ENCODE measurements around the gene SLC39A7. TPM values are rescaled to one million over a fixed set of nuclear protein-coding genes. Genes with fewer than 3 reads are reported as not detected.

Gene SLC39A7
- polyA plus RNA-seq, 5 donors, result 73.8 to 100 (median 90.1) TPM

DNA sequence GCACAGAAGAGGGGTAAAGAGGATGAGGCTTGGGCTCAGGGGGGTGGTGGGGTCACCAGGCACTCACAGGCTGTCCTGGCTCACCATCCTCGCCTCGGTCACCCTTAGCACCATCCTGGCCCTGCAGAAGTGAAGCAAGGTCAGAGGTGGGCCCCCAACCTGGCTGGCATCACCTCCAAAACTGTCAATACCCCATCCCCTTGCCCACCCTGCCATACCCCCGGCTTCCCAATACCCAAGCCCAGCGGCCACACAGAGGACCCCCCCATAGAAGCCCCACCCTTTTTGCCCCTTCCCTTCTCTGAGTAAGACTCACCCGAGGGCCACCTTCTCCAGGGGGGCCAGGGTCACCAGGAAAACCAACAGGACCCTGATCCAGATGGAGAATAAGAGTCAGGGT is 32.0 kb upstream of the SLC39A7 start:
- no peak for DNase-seq

DNA sequence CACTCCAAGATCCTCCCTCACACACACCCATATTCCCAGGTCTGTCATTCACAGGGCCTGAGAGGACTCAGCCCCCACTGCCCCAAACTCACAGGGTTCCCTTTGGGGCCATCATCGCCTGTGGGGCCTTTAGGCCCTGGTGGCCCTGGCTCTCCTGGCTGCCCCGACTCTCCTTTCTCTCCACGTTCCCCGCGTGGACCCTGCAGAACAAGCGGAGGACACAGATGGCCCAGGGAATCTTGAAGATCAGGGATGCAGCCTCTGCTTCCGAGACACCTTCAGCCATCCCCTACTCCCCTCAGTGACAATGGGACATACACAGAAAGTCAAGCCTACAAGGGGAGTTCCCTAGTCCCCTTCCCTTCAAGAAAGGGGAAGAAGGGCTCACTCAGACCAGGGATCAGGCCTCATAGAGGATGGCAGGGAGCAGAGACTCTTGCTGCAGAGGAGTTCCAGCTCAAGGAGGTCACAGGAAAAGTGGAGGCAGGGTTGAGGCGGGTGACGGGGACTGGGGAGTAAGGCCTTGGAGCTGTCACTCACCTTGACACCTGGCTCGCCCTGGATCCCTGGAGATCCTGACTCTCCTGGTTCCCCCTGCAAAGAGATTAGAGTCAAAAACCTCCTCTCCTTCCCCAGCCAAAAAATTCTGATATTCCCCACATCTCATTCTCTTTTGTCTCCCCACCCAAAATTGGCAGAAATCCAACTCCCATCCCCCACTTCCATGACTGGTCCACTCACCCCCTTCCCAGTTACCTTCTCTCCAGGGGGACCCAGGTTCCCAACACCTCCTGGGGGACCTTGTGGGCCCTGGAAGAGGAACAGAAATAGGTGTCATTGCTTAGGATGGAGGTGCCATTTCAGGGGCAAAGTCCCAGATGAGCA is 31.1 kb upstream of the SLC39A7 start:
- DNase-seq, result no peak

DNA sequence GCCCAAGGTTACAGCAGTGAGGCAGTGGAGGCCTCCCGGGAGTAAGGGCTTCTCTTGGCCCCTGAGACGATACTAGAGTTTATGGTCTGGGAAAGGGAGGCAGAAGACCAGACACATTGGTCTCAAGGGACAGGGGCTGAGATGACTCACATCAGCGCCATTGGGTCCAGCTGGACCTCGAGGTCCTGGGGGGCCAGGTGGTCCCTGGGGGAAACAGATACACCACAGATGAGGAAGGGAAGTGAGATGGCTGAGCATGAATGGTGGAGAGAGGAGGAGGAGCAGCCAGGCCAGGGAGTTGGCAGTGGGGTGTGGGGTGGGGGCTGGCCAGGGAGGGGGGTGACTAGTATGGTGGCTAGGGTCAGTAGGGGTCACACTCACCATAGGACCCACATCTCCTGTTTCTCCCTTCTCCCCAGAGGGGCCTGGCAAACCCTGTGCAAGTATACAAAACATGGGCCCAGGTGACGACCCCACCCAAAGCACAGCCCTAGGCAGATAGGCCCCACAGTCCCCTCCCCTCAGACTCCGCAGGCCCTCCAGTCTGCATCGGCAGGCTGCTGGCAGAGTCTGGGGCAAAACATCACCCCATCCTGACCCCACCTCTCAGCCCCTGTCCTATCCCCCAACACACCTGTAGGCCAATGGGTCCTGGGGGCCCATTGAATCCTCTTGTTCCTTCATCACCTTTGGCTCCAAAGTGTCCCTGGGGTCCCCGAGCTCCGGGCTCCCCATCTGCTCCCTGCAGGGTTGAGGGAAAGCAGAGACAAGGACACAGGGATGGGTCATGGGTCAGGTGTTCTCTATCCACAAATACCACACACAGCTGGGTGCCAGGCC is 30.3 kb upstream of the SLC39A7 start:
- DNase-seq, result no peak

DNA sequence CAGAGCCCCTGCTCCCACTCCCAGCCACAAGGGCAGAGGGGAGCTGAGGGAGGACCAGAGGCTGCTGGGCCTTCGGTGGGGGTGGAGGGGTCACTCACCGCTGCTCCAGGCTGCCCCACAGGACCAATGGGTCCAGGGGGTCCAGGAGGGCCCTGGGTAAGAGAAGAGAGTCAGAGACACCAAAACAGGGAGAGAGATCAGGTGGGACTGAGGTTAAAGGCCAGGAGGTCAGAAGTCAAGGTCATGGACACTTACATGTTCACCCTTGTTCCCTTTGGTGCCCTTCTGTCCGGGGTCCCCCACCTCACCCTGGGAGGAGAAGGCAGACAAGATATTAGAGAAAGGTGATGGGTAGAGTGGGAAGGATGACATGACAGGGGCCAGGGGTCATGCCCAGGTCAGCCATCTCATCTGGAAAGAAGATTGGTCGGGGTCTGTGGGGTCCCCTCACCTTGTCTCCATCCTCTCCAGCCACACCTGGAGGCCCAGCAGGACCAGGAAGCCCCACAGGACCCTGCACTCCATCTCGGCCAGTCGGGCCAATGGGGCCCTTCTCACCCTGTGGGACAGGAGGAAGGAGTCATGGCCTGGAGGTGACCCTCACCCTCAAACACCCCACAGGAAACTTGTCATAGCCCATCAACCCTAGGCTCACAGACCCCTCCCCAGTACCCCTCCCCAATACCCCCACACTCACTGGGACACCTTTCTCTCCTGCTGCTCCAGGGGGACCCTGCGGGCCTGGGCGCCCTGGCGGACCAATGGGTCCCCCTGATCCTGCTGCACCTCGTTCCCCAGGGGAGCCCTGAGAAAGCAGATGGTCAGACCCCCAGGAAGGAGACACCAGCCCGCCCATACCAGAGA is 29.4 kb upstream of the SLC39A7 start:
- DNase-seq, result no peak

DNA sequence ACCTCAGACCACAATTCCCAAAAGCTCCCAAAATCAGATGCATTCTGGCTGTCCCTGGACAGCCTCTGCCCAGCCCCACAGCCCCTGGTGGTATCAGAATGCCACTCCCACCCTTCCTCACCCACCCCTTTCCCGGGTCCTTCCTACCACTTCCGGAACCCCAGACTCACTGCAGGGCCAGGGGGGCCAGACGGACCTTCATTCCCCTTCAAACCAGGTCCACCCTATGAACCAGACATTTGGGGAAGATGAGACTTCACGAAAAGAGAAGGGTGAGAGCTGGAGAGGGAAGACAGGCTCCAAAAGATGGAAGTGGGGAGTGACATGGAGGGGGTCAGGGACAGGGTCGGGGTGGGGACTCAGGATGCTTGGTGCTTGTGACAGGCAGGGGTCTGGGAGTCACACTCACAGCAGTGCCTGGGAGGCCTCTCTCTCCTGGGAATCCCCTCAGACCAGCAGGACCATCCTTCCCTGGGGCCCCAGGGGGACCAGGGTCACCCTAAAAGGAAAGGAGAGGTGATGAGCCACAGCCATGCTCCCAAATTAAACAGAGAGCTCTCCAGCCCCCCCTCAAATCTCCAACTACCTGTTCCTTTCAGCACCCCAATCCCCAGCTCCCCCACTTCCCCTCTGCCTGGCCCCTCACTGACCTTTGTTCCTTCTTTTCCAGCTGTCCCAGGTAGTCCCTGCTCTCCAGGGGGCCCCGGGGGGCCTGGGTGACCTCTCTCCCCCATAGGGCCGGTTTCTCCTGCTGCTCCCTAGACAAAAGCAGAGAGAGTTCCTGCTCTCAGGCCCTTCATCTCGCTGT is 28.6 kb upstream of the SLC39A7 start:
- DNase-seq, result no peak

DNA sequence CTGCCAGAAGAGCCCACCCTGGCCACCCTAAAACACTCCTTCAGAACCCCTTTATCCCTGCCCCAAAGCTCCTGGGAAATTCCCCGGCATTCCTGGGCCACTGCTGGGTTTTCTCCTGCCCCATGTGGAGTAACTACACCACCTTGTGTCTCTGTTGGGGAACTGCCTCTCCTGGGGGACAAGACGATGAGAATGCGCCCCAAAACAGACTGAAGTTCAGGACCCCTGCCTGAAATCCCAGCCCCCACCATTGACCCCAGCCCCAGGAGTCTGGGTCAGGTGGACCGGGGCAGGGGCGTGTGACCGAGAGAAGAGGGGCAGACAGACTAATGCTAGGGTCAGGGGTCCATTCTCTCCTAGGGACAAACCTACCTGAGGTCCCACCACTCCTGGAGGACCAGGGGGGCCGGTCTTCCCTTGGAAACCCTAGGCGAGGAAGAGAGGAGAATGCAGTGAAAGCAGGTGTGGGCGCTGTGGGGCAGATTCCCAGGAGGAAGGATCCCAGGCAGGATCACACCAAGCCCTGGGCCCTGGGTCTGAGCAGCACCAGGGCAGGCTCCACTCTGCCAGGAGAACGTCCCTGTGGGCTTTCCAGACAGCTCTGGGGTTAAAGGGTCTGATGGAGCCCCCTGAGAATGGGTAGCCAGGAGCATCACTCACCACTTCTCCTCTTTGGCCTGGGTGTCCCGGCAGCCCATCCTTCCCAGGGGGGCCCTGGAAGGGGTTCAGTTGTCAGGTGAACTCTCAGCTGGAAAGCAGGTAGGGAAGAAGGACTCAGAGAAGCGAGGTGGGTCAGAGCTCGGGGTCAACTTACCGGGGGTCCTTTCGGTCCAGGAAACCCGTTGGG is 27.8 kb upstream of the SLC39A7 start:
- DNase-seq, result no peak

DNA sequence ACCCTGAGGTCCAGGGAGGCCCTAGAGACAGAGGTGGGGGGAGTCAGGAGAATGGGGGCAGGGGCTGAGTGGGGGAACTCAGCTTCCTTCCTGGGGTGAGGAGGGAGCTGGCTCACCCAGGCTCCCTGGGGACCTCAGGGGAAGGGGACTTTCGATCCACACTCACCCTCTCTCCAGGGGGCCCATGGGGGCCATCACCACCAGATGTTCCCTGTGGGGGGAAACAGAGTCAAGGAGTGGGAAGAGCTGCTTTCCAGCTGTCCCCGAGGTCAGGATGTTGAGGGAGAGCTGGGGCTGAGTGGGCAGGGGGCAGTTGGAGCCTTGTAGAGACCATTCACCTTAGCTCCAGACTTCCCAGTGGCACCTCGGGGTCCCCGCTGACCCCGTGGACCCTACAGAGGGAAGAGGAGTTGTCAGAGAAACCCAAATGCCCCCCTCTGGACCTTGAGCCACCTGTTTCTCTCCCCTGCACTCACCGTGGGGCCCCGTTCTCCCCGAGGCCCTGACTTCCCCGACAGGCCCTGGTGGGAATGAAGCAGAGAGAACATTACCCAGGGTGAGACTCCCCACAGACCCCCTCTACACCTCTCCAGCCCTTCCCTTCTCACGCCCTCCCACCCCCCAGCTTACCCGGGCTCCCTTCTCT is 27.0 kb upstream of the SLC39A7 start:
- no peak for DNase-seq

DNA sequence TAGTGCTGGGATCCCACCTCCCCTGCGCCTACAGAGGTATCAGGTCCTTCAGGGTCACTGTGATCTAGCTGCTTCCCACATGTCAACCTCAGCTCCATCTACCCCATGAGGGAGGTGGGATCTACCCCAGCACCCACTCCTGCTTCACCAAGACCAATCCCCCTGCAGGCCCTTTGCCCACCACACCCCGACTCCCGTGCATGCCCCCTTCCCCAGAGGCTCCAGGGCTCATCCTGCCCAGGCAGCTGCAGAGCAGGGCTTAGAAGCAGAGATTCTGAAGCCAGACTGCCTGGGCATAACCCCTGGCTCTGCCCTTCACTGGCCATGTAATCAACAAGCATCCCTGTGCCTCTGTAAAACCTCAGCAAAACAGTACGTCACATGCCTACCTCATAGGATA is 25.9 kb upstream of the SLC39A7 start:
- no peak for DNase-seq

DNA sequence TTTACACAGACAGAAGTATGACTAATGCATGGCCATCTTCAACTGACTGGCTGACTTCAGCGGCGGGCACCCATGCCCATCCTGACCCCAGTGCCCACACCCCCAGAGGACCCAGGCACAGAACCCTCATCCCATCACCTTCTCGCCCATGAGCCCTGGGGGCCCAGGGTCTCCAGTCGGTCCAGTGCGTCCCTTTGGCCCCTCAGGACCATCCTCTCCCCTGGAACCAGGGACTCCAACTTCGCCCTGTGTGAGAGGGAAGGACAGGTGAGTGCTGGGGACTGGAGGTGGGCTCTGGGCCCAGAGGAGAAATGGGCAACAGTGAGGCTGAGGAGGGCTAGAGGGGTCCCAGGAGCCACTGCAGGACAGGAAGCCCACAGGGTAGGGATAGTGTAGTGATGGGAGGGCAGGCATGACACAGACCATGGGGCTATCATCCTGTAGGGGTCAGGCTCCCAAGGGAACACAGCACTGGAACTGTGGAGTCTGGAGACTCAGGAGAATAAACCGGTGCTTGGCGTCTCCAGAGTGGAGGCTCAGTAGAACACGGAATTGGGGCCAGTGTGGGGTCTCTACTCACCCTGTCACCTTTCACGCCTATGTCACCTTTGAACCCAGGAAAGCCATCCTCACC is 25.1 kb upstream of the SLC39A7 start:
- no peak for DNase-seq

DNA sequence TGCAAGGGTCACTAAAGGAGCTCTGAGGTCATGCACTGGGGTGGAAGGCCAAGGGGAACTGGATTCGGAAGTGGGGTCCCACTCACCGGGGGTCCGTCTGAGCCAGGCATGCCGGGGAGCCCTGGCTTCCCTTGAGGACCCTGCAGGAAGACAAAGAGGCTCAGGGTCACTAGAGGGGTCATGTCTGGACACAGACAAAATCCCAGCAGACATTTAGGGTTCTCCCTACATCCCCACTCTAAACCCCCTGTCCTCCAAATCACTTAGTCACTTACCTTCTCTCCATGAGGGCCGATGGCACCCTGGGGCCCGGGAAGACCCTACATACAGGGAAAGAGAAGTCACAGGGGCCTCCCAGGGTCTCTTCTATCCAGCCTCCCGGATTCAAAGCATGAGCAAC is 23.8 kb upstream of the SLC39A7 start:
- DNase-seq, result no peak

DNA sequence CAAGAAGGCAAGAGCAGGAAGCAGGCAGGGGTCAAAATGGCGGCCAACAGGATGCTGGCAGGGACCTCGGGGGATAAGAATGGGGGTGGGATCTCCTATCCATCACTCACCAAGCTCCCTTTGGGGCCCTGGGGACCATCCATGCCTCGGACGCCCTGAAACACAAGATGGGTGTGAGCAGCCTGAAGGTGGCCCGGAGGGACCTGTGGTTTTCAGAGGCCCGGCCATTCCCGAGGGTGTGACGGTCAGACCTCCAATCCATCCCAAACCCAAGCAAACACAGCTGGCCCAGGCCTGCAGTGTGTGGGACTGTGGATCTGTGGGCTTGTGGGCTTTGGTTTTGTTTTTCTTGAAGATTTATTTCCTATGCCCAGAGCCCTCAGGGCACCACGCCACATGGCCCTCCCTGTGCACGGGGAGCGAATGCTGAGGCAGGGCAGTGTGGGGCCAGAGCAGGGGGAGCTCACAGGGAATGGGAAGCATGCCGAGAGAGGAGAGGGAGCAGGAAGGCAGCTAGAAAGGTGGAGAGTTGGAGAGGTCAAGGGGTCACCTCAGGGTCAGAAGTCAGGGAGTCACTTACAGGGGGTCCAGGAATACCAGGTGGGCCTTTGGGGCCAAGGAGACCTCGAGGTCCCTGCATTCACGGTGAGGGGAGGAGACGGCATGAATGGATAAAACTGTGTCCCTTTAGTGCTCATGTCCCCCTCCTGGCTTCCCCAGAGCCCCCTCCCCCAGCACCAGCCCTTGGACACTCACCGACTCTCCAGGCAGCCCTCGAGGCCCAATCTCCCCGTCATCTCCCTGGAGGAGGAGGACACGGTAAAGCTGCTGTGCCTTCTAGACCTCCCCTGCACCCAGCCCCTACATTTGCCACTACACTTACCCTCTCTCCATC is 22.9 kb upstream of the SLC39A7 start:
- no peak for DNase-seq

DNA sequence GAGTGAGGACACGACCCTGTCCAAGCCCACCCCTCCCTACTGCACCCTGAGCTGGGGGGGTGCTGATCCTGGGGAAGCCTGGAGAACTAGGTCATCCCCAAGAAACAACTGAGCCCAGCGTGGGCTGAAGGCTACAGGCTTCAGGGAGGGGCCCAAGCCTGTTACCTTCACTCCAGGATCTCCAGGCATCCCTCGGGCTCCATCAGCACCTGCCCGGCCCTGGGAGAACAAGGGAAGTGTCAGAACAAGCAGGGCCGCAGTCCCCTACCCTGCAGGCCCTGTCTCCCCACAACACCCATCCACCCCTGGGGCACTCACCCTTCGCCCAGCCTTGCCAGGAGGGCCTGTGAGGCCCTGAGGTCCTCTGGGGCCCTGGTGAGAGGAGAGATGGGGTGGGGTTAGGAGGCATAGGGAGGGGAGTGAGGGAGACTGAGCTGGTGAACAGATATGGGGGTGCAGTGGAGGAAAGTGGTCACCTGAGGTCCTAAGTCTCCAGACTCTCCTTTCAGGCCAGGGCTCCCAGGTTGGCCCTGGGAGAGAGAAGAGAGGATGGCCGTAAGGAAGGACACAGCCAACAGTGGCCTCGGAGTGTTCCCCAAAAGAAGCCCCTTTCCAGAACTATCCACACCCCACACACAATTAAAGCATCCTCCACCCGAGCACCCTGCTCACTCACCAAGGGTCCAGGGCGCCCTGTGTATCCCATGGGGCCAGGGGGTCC is 21.8 kb upstream of the SLC39A7 start:
- no peak for DNase-seq

DNA sequence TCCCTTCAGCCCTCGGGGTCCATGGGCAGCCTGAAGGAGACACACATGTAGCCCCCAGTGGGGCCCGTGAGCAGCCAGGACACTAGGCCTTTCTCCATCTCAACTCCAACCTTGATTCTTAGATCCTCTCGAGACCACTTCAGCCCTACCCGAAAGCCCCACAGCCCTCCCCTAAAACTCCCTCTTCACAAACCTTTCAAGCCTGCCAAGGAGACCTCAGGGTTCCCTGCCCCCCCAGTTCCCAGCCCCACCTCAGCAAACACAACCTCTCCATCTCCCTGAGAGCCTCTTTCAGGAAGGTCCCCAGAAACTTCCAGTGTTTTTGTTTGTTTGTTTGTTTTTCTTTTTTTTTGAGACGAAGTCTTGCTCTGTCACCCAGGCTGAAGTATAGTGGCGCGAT is 19.5 kb upstream of the SLC39A7 start:
- no peak for DNase-seq

DNA sequence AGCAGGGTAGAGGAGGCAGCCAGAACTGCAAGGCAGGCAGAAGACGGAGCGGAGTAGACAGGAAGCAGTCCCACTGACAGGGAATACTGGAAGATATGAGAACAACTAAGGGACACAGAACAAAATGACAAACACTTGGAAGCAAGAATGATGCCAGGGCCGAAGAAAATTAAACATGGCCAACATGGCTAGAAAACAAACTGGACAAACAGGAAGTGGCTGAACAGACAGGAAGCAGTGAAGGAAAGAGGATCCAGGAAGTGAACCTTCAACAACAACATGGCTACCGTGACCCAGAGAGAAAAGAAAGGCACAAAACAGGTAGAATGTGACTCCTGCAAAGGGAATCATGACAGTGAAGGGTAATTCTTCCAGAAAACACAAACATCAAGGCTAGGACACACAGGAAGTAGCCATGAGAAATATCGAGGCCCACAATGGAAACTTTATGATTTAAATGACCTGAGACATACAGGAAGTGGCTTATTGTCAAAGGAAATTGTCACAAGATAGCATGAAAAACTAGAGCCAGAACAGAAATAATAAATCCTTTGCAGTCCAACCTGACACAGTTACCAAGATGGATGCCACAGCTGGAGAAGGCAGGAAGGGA is 17.5 kb upstream of the SLC39A7 start:
- no peak for DNase-seq

DNA sequence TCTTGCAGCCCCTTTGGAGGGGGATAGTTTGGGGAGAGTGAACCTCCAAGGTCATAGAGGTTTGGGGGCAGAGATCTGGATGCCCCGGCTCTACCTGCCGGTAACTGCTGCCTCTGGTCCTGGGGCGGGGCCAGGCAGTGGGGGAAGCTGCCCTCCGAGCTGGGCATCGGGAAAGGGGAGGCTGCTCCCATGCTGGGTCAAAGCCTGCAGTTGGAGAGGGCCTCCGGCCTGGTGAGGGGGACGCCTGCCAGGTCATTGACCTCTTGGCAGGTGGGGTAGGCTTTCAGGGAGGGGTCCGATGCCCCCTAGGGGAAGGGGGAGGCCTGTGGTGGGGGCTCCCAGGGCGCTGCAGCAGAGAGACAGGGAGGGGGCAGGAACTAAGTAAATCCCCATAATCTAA is 15.5 kb upstream of the SLC39A7 start:
- DNase-seq, result no peak

DNA sequence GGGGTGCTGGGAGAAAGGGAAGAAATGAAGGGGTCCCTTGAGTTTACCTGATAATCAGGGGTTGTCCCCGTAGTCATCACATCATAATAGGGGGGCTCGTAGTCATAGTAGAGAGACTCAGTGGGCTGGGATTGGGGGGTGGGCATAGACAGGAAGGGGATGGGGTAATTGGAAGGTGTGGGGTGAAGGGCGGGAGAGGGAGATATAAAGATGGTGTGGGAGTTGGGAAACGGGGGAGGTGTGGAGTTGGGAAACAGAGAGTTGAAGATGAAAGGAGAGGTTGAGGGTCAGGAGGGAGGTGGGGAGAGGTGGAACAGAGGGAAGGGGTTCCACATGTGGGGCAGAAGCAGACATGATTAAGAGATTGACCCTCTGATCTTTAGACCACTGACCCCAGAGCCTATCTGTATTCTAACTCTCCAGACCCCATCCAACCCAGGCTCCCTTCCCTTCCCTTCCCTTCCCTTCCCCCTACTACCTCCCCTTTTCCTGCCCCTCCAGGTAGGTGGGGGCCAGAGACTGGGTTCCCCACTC is 14.9 kb upstream of the SLC39A7 start:
- DNase-seq, result no peak

DNA sequence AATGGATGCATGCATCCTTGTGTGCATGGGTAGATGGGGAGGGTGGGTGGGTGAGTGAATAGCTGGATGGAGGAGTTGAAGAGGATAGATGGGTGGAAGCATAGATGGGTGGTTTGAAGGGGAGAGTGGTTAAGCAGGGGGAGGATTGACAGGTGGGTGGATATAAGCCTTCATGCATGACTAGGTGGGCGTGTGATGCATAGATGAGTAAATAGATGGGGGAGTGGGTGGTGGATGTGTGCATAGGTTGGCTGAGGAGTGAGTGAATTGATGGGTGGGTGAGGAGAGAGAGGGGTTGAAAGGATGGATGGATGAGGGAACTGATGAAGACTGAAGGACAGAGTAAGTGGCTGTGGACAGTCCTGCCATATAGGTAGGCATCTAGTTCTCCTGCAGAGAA is 12.9 kb upstream of the SLC39A7 start:
- DNase-seq, result no peak

Measured in right lung (tissue), 5 donors.